Adipocyte (in vitro differentiated cells): ENCODE data around the gene DNMT1.
"Not testable (repeated sequence)": the region's sequence is repeated elsewhere in the genome, so short reads cannot be mapped to it uniquely, and the experiment has no call there.

Experiments
- DNase-seq: peaks from one replicate; pipeline ENCODE4 v3.0.0-alpha.2; 2015; ENCODE audit warnings: low read depth
- H3K27me3 ChIP-seq: replicated peaks from 2 replicates; pipeline ENCODE4 v1.7.0; 2013; ENCODE audit warnings: mild to moderate bottlenecking, low read length, moderate library complexity; ENCODE audit not compliant: control insufficient read depth, insufficient read depth
- H3K36me3 ChIP-seq: 2 replicates; pipeline ENCODE4 v1.7.0; 2013; ENCODE audit warnings: low read length, mild to moderate bottlenecking, moderate library complexity; ENCODE audit not compliant: control insufficient read depth, insufficient read depth, severe bottlenecking
- H3K4me1 ChIP-seq: 2 replicates; pipeline ENCODE4 v1.7.0; 2013; ENCODE audit warnings: mild to moderate bottlenecking, low read length, moderate library complexity; ENCODE audit not compliant: control insufficient read depth, insufficient read depth
- H3K4me3 ChIP-seq: 2 replicates; pipeline ENCODE4 v1.7.0; 2013; ENCODE audit warnings: mild to moderate bottlenecking, low read length, moderate library complexity
- H3K9ac ChIP-seq: 2 replicates; pipeline ENCODE4 v1.7.0; 2013; ENCODE audit warnings: mild to moderate bottlenecking, low read length, moderate library complexity
- H3K9me3 ChIP-seq: 2 replicates; pipeline ENCODE4 v1.7.0; 2013; ENCODE audit warnings: mild to moderate bottlenecking, low read length, moderate library complexity; ENCODE audit not compliant: control insufficient read depth

Gene DNMT1

DNA sequence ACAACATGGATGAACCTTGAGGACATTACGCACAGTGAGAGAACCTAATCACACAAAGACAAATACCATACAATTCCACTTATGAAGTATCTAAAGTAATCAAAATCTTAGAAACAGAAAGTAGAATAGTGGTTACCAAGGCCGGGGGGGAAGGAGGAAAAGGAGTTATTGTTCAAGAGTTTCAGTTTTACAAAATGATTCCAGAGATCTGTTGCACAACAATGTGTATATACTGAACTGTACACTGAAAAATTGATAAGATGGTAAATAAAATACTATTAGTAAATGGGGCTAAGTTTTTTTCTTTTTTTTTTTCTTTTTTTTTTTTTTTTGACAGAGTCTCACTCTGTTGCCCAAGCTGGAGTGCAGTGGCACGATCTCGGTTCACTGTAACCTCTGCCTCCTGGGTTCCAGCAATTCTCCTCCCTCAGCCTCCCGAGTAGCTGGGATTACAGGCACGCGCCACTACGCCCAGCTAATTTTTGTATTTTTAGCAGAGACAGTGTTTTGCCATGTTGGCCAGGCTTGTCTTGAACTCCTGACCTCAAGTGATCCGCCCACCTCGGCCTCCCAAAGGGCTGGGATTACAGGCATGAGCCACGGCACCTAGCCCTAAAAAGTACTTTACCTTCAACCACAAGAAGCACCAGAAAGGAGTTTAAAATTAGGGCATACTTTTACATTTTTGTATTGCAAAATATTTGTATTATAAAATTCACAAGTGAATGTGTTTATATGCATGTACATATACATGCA is 4.3 kb upstream of the DNMT1 start:
- H3K4me1 ChIP-seq, H3K9me3 ChIP-seq, H3K36me3 ChIP-seq, H3K27me3 ChIP-seq, DNase-seq: not testable (repeated sequence)
- peak overlapping the region; percentile 16 for H3K9ac ChIP-seq
- peak overlapping the region; percentile 57 for H3K4me3 ChIP-seq

DNA sequence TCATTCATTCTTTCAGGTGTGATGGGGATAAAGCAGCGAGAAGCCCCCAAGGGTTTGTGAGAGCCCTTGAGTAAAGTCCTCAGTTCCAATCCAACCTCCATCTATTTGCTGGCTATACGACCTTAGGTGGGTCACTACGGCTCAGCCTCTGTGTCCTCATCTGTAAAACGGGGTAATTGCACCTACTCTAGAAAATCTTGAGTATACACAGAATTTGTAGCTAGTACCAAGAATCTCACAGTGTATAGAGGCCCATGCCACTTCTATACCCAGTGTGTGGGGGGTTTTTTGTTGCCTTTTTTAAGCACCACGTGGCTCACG is 406 bp upstream of the DNMT1 start:
- H3K36me3 ChIP-seq, result no peaks in the 10 kb centered on the region
- DNase-seq, result no peak
- no peaks in the 10 kb centered on the region for H3K9me3 ChIP-seq
- peak overlapping the region; percentile 86 for H3K4me3 ChIP-seq
- H3K9ac ChIP-seq, result peak overlapping the region; percentile 93
- H3K4me1 ChIP-seq, result peaks cover 25% of the 10 kb centered on the region
- no peaks in the 10 kb centered on the region for H3K27me3 ChIP-seq

DNA sequence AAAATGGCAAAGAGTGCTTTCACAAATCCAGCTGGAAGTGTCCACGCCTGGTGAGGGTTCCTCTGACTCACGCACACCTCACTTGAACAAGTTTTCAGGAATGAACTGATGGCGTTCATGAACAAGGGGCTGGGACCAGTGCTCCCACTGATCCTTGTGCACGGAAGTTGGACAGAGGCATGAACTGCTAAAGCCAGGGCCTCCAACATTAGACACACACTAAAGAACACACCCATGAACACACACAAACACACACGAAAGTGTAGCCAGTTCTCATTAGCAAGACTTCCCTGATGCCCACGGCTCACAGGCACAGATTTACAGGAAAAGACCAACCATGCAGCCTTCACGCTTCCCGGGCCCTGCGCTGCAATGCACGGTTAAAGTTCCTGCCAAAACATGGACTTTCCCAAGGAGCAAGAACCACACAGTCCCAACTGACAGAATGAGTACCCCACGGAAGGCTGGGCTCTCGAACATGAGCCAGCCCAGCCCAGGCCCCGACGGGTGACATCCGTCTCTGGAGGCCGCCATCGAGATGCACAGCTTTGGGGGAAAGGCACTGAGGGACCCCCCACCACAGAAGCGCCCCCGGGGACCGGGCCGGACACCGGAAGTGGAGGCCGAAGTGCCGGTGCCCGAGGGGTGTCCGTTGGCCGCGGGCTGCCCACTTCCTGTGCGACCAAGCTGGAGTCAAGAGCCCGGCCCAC is 808 bp downstream of the DNMT1 start:
- DNase-seq, result peak; percentile 46
- no peaks in the 10 kb centered on the region for H3K9me3 ChIP-seq

DNA sequence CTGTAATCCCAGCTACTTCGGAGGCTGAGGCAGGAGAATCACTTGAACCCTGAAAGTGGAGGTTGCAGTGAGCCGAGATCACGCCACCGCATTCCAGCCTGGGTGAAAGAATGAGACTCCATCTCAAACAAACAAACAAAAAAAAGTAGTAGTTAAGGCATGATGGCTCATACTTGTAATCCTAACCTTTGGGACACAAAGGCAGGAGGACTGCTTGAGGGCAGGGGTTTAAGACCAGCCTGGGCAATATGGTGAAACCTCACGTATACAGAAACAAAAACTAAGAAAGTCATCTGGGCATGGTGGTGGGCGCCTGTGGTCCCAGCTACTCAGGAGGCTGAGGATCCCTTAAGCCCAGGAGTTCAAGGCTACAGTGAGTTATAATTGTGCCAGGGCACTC is 1.8 kb downstream of the DNMT1 start:
- no peaks in the 10 kb centered on the region for H3K27me3 ChIP-seq
- no peaks in the 10 kb centered on the region for H3K9me3 ChIP-seq
- peak overlapping the region; percentile 93 for H3K9ac ChIP-seq
- no peaks in the 10 kb centered on the region for H3K36me3 ChIP-seq
- H3K4me1 ChIP-seq, result peaks cover 28% of the 10 kb centered on the region
- no peak for DNase-seq
- peak overlapping the region; percentile 86 for H3K4me3 ChIP-seq

More for the DNA sequence above, 808 bp downstream of the DNMT1 start:
- H3K4me1 ChIP-seq, result peaks cover 31% of the 10 kb centered on the region
- H3K9ac ChIP-seq, result peak overlapping the region; percentile 93
- H3K36me3 ChIP-seq, result no peaks in the 10 kb centered on the region
- no peaks in the 10 kb centered on the region for H3K27me3 ChIP-seq
- peak overlapping the region; percentile 86 for H3K4me3 ChIP-seq

DNA sequence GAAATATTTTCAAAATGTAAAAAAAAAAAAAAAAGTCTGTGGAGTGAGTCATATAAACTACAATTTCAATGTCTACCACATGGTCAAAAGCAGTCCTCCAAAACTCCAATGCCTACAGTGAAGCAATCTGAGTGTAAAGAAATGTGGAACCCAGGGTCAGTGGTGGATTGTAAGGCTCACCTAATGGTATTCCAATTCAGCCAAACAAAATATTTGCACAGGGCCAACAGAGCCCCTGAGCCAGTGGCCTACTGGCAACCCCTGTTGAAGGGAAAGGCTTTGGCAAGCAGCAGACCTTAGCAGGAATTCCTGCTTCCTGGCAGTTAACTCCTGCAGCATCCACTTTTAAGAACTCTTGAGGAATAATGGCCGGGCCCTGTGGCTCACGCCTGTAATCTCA is 3.4 kb downstream of the DNMT1 start:
- peak; percentile 80 for DNase-seq
- no peak overlapping the region for H3K9ac ChIP-seq
- no peaks in the 10 kb centered on the region for H3K36me3 ChIP-seq
- H3K9me3 ChIP-seq, result no peaks in the 10 kb centered on the region
- H3K4me3 ChIP-seq, result no peak overlapping the region
- no peaks in the 10 kb centered on the region for H3K27me3 ChIP-seq
- H3K4me1 ChIP-seq, result peaks cover 28% of the 10 kb centered on the region

DNA sequence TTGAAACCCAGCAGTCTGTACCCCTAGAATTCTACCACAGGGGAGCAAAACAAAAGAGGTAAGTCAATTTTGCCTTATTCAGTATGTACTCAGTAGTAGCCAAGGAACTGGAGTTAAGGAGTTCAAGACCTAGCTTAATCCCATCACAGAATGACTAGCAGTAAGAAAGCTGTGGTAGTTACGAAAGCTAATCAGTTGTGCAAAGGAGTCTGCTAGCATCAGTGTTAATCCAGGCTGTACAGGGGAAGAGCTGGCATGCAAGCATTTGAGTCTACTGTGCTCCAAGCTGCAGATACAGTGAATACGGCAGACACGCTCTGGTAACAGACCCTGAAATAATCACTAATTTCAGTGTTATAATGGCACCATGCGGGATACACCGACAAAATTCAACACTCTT is 4.7 kb downstream of the DNMT1 start:
- Histone ChIP-seq H3K36me3 (peaks cover 8% of the 10 kb centered on the region), H3K4me3 (no peak overlapping the region), H3K9me3 (no peaks in the 10 kb centered on the region), H3K4me1 (peaks cover 25% of the 10 kb centered on the region), H3K27me3 (no peaks in the 10 kb centered on the region), H3K9ac (no peak overlapping the region)
- DNase-seq, result no peak

DNA sequence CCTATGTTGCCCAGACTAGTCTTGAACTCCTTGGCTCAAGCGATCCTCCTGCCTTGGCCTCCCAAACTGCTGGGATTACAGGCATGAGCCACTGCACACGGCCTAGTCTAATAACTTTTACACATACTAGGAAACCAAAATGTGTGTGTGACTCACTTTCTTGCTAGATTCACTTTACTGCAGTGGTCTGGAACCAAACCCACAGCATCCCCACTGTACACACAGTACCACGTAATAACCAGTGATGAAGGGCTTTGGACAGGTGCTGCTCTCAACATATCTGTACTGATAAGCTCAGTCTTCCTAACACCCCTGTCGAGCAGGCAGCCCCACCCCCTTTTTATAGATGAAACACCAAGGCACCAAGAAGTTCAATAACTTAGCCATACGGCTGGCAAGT is 5.1 kb downstream of the DNMT1 start:
- no peaks in the 10 kb centered on the region for H3K9me3 ChIP-seq
- H3K36me3 ChIP-seq, result peaks cover 8% of the 10 kb centered on the region
- H3K4me3 ChIP-seq, result no peak overlapping the region
- no peaks in the 10 kb centered on the region for H3K27me3 ChIP-seq
- no peak overlapping the region for H3K9ac ChIP-seq
- H3K4me1 ChIP-seq, result peaks cover 24% of the 10 kb centered on the region
- DNase-seq, result no peak

DNA sequence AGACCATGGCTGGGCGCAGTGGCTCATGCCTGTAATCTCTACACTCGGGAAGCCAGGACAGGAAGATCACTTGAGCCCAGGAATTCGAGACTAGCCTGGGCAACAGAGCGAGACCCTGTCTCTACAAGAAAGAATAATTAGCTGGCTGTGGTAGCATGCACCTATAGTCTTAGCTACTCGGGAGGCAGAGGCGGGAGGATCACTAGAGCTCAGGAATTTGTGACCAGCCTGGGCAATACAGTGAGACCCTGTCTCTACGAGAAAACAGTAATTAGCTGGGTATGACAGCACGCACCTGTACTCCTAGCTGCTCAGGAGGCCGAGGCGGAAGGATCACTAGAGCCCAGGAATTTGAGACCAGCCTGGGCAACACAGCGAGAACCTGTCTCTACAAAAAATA is 7.4 kb downstream of the DNMT1 start:
- peaks cover 8% of the 10 kb centered on the region for H3K36me3 ChIP-seq
- H3K9me3 ChIP-seq, result no peaks in the 10 kb centered on the region
- H3K4me1 ChIP-seq, result peaks cover 13% of the 10 kb centered on the region
- H3K27me3 ChIP-seq, result no peaks in the 10 kb centered on the region
- H3K4me3 ChIP-seq, result no peak overlapping the region
- no peak for DNase-seq
- no peak overlapping the region for H3K9ac ChIP-seq

DNA sequence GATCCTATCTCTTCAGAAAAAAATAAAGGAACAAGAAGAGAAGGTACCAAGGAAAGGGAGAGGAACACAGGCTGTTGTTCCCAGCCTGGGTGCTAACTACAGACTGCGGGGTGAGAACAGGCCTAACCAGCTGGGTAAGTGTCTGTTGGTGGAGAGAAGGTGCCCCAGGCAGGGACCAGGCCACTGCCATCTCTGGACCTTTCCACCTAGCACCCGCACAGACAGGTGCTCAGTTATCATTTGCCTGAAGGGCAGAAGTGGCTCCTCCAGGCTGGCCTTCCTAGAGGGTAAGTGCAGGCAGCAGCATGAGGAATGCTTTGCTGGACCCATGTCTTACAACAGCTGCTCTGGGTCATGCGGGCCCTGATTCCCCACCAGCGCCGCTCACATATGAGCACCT is 10.1 kb downstream of the DNMT1 start:
- peaks cover 25% of the 10 kb centered on the region for H3K36me3 ChIP-seq
- peaks cover under 1% of the 10 kb centered on the region for H3K4me1 ChIP-seq
- no peak overlapping the region for H3K9ac ChIP-seq
- no peaks in the 10 kb centered on the region for H3K27me3 ChIP-seq
- no peaks in the 10 kb centered on the region for H3K9me3 ChIP-seq
- H3K4me3 ChIP-seq, result no peak overlapping the region
- no peak for DNase-seq

DNA sequence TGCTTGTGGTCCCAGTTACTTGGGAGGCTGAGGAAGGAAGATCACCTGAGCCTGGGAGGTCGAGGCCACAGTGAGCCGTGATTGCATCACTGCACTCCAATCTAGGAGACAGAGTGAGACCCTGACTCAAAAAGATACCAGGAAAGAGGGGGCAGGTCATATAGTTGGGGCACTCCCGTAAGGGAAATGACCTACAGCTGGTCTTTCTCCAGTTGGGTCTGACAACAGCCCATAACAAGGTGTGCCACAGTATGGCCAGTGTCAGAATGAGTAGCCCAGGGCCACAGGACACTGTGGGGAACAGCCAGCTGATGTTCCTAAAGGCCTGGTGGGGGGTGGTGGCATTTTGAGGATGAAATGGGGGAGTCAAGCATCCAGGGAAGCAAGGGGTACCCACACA is 10.8 kb downstream of the DNMT1 start:
- peaks cover 32% of the 10 kb centered on the region for H3K36me3 ChIP-seq
- H3K9ac ChIP-seq, result no peak overlapping the region
- H3K27me3 ChIP-seq, result no peaks in the 10 kb centered on the region
- H3K9me3 ChIP-seq, result no peaks in the 10 kb centered on the region
- H3K4me3 ChIP-seq, result no peak overlapping the region
- H3K4me1 ChIP-seq, result no peaks in the 10 kb centered on the region
- no peak for DNase-seq

DNA sequence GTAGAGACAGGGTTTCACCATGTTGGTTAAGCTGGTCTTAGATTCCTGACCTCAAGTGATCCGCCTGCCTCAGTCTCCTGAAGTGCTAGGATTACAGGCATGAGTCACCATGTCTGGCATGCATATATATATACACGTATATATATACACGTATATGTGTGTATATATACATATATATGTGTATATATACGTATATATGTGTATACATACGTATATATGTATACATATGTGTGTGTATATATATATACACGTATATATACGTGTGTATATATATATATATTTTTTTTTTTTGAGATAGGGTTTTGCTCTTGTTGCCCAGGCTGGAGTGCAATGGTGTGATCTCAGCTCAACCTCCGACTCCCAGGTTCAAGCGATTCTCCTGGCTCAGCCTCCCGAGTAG is 11.9 kb downstream of the DNMT1 start:
- Histone ChIP-seq H3K36me3 (peaks cover 32% of the 10 kb centered on the region), H3K4me3 (no peak overlapping the region), H3K9ac (no peak overlapping the region), H3K27me3 (no peaks in the 10 kb centered on the region), H3K4me1 (no peaks in the 10 kb centered on the region), H3K9me3 (no peaks in the 10 kb centered on the region)
- DNase-seq, result no peak
